UCSD-AML1 (cell line): Measurements from ENCODE around the gene CHEK2.
"Not testable (repeated sequence)": the region's sequence is repeated elsewhere in the genome, so short reads cannot be mapped to it uniquely, and the experiment has no call there.

Experiments used
- DNase-seq: peaks from one replicate; lab custom pipeline; 2025; ENCODE audit not compliant: unreplicated experiment; lab: John Stamatoyannopoulos, UW

Gene CHEK2

GRCh38 chr22:28742562-28742962 is 942 bp upstream of the CHEK2 start:
- no peak for DNase-seq

GRCh38 chr22:28741200-28741784 is 328 bp downstream of the CHEK2 start:
- no peak for DNase-seq

GRCh38 chr22:28738876-28739275 is 2.7 kb downstream of the CHEK2 start:
- DNase-seq: not testable (repeated sequence)

- no peak for DNase-seq
These were observed 3.9 kb downstream of the CHEK2 start for GRCh38 chr22:28737701-28738100.

GRCh38 chr22:28736301-28737155 is 5.1 kb downstream of the CHEK2 start:
- no peak for DNase-seq

- DNase-seq: no peak
These were observed 7.2 kb downstream of the CHEK2 start for GRCh38 chr22:28734393-28734792.

GRCh38 chr22:28730179-28730578 is 11.4 kb downstream of the CHEK2 start:
- DNase-seq: no peak

GRCh38 chr22:28728621-28729313 is 12.9 kb downstream of the CHEK2 start:
- no peak for DNase-seq

GRCh38 chr22:28728002-28728401 is 13.6 kb downstream of the CHEK2 start:
- no peak for DNase-seq

GRCh38 chr22:28718044-28718443 is 23.6 kb downstream of the CHEK2 start:
- DNase-seq: no peak

GRCh38 chr22:28716686-28717085 is 24.9 kb downstream of the CHEK2 start:
- DNase-seq: no peak

- DNase-seq: no peak
These were observed 26.0 kb downstream of the CHEK2 start for GRCh38 chr22:28715611-28716010.

- no peak for DNase-seq
These were observed 27.5 kb downstream of the CHEK2 start for GRCh38 chr22:28714043-28714628.

- DNase-seq: no peak
These were observed 29.5 kb downstream of the CHEK2 start for GRCh38 chr22:28711820-28712777.

GRCh38 chr22:28711341-28711740 is 30.3 kb downstream of the CHEK2 start:
- DNase-seq: no peak

- DNase-seq: no peak
These were observed 30.9 kb downstream of the CHEK2 start for GRCh38 chr22:28710576-28711191.

- no peak for DNase-seq
These were observed 31.5 kb downstream of the CHEK2 start for GRCh38 chr22:28710107-28710506.

GRCh38 chr22:28706845-28707244 is 34.8 kb downstream of the CHEK2 start:
- DNase-seq: no peak

GRCh38 chr22:28703436-28703835 is 38.2 kb downstream of the CHEK2 start:
- no peak for DNase-seq

GRCh38 chr22:28702891-28703290 is 38.7 kb downstream of the CHEK2 start:
- DNase-seq: no peak
